ENCODE data around the gene NACC2.

NACC2 gene

GRCh38 chr9:136117291-136117915 is 22.3 kb upstream of the NACC2 start:
- intact Hi-C loops (cut with DNase I; ENCODE audit: low total_unique reads): no loop called here
- peak overlapping the region; percentile 96 to 98 for H3K27ac ChIP-seq

GRCh38 chr9:136116360-136117098 is 21.4 kb upstream of the NACC2 start:
- H3K9me3 ChIP-seq: no peaks in the 10 kb centered on the region
- intact Hi-C loops (cut with DNase I; ENCODE audit: low total_unique reads): no loop called here
- no peak overlapping the region for H3K4me3 ChIP-seq
- H3K36me3 ChIP-seq: peaks cover 0 to 35% (median 19%) of the 10 kb centered on the region in 3 donors
- H3K27me3 ChIP-seq: no peaks in the 10 kb centered on the region
- no peak overlapping the region for H3K27ac ChIP-seq
- H3K4me1 ChIP-seq: peaks cover 0 to 34% (median 20%) of the 10 kb centered on the region in 4 donors
- no peak for TF ChIP-seq CTCF (IDR thresholded peaks at IDR 0.05)
- DNase-seq: no peak

More at GRCh38 chr9:136117291-136117915, 22.3 kb upstream of the NACC2 start:
- no peaks in the 10 kb centered on the region for H3K27me3 ChIP-seq
- H3K9me3 ChIP-seq: no peaks in the 10 kb centered on the region
- peaks cover 0 to 34% (median 20%) of the 10 kb centered on the region in 4 donors for H3K4me1 ChIP-seq
- TF ChIP-seq CTCF (IDR thresholded peaks at IDR 0.05): no peak
- H3K4me3 ChIP-seq: peak overlapping the region; percentile 74 to 97
- no peak for DNase-seq
- peaks cover 0 to 35% (median 19%) of the 10 kb centered on the region in 3 donors for H3K36me3 ChIP-seq

GRCh38 chr9:136115641-136116359 is 20.7 kb upstream of the NACC2 start:
- TF ChIP-seq CTCF (IDR thresholded peaks at IDR 0.05): no peak
- H3K27me3 ChIP-seq: no peaks in the 10 kb centered on the region
- no peak overlapping the region for H3K4me3 ChIP-seq
- intact Hi-C loops (cut with DNase I; ENCODE audit: low total_unique reads): no loop called here
- peaks cover 0 to 36% (median 22%) of the 10 kb centered on the region in 4 donors for H3K4me1 ChIP-seq
- no peak overlapping the region for H3K27ac ChIP-seq
- H3K36me3 ChIP-seq: peaks cover 0 to 35% (median 19%) of the 10 kb centered on the region in 3 donors
- H3K9me3 ChIP-seq: no peaks in the 10 kb centered on the region
- DNase-seq: no peak

GRCh38 chr9:136115206-136115605 is 20.1 kb upstream of the NACC2 start:
- Histone ChIP-seq H3K4me3 (no peak overlapping the region), H3K9me3 (no peaks in the 10 kb centered on the region), H3K27ac (no peak overlapping the region), H3K36me3 (peaks cover 0 to 35% (median 19%) of the 10 kb centered on the region in 3 donors), H3K4me1 (peaks cover 0 to 42% (median 27%) of the 10 kb centered on the region in 4 donors), H3K27me3 (no peaks in the 10 kb centered on the region)
- no peak for DNase-seq
- intact Hi-C loops (cut with DNase I; ENCODE audit: low total_unique reads): no loop called here
- TF ChIP-seq CTCF (IDR thresholded peaks at IDR 0.05): no peak

- intact Hi-C loops (cut with DNase I; ENCODE audit: low total_unique reads): no loop called here
- H3K27ac ChIP-seq: no peak overlapping the region
- H3K4me1 ChIP-seq: peaks cover 0 to 44% (median 27%) of the 10 kb centered on the region in 4 donors
- H3K9me3 ChIP-seq: no peaks in the 10 kb centered on the region
- H3K36me3 ChIP-seq: peaks cover 0 to 35% (median 19%) of the 10 kb centered on the region in 3 donors
- no peaks in the 10 kb centered on the region for H3K27me3 ChIP-seq
- no peak for TF ChIP-seq CTCF (IDR thresholded peaks at IDR 0.05)
- no peak for DNase-seq
- H3K4me3 ChIP-seq: no peak overlapping the region
Measured at GRCh38 chr9:136114610-136115009, 19.5 kb upstream of the NACC2 start.

Data from tibial artery (tissue), 4 donors.